ELR (cell line): ENCODE data around the gene IFT20.
"Not testable (repeated sequence)": the region's sequence is repeated elsewhere in the genome, so short reads cannot be mapped to it uniquely, and the experiment has no call there.

ENCODE experiments used
- DNase-seq: peaks from one replicate; pipeline ENCODE4 v3.0.0-alpha.2; 2015; ENCODE audit warnings: low read depth

The IFT20 gene

GRCh38 chr17:28364665-28365363, 29.5 kb upstream of the IFT20 start, which contains the start of gene SEBOX:
SEBOX (minus strand) TSS chr17:28365199; CDS start chr17:28365151, 48 bp downstream.
- DNase-seq, result no peak

DNA sequence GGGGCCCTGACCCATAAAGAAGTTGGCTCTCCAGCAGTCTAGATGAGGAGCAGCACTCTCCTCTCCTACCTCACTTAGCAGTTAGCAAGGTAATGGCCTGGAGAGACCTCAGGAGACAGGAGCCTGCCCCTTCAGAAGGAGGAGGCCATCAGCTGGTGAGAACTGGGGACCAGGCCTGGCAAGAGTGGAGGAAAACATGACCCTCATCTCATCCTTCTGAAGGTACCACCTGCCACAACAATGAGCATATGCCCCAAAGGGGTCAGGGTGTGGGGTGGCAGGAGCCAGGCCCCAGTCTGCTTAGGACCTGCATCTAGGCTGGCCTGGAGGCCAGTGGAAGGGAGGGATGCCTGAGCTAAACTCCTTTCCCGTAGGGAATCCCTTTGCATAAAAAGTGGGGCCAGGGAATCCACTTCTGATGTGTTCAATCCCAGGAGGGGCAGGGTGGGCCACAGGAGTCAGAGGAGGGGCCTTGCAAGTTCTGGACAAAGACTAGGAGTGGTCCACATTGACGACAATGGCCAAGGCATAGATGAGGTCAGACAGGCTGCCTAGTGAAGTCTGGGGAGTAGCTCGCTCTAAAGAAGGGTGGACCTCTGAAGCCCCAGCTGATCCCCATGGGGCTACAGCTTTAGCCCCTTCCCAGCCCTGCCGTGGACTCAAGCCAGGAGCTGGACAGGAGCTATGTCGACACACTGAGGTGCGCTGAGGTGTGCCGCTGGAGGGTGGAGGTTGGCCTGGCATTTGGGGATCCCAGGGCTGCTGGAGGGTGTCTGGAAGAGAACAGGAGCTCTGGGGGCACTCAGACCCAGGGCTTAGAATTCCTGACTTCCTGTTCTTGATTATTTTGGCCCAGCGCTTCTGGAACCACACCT, 28.7 kb upstream of the IFT20 start:
- no peak for DNase-seq

DNA sequence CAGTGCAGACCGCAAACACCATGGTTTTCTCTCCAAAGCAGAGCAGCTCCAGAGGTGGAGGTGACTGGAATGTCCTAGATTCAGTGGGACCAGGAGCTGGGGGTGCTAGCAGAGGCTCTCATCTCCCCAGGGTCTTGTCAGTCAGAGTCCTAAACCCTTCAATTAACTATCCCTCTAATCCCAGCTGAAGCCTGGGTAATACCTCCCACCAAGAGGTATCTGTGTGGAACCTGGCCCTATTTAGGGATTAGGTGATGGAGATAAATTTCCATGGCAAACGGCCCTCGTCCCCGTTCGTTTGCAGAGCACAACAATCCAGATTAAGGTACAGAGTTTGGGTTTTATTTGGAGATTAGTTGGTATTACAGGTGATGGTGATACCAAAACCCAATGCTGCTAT, 27.9 kb upstream of the IFT20 start:
- DNase-seq, result no peak

- no peak for DNase-seq
Observed at GRCh38 chr17:28357901-28358197, 22.6 kb upstream of the IFT20 start.

DNA sequence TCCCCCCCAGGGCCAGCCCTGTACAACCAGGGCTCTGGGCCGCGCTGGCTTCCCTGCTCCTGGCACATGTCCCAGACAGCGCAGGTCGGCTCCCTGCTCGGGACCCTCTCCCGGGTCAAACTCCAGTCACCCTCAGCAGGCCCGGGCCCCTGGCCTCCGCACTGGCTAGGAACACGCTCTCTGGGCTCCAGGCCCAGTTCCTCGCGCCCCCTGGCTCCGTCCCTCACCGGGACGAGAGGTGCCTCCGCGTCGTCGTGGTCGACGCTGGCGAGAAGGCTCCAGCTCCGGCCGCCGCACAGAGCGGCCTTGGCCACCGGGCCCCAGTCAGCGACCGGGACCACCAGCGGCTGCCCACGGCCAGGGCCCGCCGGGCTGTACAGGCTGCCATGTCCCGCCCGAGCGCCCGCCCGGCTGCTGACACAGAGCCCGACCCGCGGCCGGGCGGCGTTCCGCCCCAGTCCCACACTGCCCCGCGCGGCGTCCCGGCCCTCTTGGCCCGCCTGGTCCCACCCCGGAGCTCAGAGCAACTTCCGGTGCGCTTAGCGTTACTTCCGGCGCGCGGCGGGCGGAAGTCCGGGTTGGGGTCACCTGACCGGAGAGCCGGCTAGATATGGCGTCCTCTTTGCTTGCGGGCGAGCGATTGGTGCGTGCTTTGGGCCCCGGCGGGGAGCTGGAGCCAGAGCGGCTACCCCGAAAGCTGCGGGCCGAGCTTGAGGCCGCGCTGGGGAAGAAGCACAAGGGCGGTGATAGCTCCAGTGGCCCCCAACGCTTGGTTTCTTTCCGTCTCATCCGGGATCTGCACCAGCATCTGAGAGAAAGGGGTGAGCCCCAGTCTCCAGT, 22.0 kb upstream of the IFT20 start, which contains the start of gene POLDIP2:
Gene POLDIP2, minus strand, starts transcription at position 467 of the 840 bp plus-strand sequence. Its CDS starts 79 bp downstream, at position 388.
- DNase-seq, result peak; percentile 97

- no peak for DNase-seq
Observed at GRCh38 chr17:28350271-28350670, 15.0 kb upstream of the IFT20 start.

DNA sequence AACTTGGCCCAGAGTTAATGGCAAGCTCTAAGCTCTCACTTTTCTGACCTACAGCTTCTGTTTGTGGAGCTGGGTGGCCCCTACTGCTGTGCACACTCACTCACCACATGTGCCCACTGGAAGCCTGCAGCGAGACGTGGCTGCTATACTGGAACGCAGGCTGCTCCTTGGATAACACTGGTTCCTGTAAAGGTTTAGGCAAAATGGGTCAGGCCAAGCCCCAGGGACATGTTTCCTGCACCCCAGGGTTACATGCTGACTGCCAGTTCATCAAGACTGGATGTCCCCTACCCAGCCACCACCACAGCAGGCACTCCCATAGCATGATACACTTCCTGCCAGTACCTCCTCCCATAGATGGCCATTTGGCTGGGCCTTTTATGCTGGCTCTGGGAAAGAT, 13.7 kb upstream of the IFT20 start:
- DNase-seq, result no peak

GRCh38 chr17:28347261-28347891, 12.1 kb upstream of the IFT20 start:
- DNase-seq, result peak; percentile 97

DNA sequence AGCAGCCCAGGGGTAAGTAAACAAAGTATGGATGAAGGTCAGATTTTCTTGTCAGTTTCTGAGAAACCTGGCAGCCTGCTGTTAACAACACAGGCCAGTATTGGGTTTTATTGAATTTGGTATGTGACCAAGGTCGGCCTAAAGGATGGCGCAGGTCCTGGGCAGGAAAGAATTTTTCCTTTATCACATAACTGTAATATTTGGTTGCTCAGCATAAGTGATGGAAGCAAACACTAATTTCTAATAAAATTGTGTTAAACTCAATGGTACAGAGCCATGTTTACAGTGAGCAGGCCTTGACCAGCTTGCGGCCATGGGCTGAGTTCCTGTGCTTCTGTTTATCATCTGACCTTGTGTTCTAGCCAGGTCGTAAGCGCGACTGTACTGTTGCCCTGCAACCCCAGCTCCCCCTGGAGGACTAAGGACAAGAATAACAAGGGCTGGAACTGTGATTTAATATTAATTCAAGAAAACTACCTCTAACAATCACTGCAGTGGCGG, 11.5 kb upstream of the IFT20 start:
- DNase-seq, result no peak

- DNase-seq, result no peak
Observed at GRCh38 chr17:28346199-28346580, 10.9 kb upstream of the IFT20 start.

DNA sequence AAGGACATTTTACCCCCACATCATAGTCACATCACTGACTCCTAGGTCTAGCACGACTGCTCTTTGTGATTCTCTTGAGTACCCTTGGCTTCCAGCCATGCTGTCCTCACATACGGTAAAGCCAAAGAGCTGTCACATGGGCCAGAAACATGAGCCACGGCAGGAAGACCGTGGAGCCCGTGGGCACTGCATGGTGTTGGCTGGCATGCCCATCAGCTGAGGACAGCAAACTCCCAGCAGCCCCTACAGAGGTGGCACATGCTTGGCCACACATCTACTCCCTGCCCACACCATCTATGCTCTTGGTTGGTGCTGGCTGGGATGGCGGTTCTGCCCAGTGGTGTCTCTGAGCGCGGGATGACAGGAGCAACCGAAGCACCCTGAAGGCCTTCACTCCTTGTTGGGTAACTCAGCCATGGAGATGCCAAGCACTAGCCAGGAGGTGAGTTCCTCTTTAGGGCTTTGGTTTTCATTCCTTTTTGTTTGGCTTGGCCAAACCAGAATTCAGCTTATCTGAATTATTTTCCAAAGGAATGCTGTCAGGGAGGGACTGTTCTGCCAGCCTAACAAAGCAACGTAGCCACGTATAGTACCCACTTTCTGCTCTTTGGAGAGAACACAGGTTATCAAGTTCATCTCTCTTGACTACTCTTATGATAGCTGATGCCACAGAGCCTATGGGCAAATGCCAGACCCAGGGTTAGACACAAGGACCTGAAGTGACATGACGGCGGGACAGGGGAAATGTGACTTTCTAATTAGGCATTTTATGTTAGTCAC, 10.3 kb upstream of the IFT20 start:
- no peak for DNase-seq

- no peak for DNase-seq
Observed at GRCh38 chr17:28344435-28344901, 9.2 kb upstream of the IFT20 start.

DNA sequence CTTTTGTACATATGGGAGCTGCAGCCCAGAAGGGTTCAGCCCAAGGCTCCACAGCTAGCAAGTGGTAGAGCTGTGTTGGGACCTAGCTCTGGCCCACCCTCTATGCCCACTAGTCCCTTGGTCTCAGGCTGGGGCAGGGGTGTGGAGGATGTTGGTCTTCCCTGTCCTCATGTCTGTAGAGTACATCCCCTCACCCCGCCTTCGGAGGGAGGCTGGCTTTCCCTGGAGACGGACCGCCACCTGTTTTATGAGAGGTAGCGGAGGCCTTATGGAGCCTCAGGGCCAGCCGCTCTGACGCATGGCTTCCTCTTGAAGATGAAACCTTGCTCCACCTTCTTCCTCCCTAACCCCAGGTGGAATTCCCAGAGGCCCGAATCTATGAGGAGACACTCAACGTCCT, 8.7 kb upstream of the IFT20 start:
- DNase-seq, result no peak

DNA sequence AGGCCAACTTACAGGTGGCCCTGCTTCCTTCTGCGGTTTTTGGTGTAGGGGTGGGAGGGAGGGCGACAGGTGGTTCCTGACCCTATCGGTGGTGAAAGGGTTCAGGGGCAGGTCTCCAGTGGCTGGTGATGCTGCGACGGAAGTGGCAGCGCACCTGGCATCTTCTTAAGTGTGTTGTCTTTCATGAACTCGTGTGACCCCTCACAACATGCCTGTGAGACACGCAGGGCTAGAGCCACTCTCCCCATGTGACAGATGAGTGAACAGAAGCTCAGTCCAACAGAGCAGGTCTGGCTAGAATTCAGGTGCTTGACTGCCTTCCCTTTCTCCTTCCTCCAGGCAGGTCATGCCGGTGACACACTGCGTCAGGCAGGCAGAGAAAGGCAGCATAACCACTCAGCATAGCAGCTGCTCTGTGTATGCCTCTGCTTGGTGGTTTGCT, 8.2 kb upstream of the IFT20 start:
- no peak for DNase-seq

DNA sequence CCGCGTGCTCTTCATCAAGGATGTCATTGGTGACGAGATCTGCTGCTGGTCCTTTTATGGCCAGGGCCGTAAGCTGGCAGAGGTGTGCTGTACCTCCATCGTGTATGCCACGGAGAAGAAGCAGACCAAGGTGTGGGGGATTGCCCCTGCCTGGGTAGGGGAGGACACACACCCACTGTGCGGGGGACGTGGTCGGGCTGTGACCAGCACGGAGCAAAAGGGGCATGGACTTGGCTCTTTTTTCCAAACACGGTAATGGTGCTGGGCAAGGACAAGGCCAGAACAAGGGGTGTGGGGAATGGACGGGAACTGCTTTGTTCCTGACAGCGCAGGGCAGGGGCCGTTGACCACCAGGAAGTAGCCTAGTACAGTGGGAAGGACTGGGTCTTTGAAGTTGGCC, 7.0 kb upstream of the IFT20 start:
- no peak for DNase-seq

DNA sequence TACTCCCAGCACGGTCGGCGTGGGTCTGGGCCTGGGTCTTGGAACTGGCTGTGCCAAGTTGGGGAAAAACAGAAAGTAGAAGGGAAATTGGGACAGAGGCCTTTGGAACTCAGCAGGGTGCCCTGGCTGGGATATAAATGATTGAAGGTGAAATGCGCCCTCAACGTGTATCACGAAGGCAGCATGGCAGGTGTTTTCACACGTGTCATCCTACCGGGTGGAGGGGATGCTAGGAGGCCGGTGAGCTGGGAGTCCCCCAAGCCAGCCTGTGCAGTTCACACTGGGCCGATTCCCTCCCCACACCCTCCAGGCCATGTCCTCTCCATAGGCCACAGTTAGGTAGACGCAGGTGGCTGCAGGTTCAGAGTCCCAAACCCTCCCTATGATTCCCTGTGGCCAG, 6.2 kb upstream of the IFT20 start:
- DNase-seq, result no peak

DNA sequence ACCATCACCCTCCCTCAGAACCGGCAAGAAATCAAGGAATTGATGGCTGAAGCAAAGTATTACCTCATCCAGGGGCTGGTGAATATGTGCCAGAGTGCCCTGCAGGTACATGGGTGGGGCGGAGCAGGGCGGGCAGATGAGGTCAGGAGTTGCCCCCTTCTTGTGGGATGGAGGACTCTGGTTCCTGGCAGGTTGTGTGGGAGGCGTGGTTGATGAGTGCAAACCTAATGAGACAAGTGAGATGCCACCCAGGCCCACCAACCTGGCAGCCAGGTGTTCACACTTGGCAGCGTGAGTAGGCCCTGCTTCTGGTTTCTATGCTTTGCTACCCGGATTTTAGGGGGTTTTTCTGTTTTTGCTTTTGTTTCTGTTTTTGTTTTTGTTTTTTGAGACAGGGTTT, 5.1 kb upstream of the IFT20 start:
- no peak for DNase-seq

DNA sequence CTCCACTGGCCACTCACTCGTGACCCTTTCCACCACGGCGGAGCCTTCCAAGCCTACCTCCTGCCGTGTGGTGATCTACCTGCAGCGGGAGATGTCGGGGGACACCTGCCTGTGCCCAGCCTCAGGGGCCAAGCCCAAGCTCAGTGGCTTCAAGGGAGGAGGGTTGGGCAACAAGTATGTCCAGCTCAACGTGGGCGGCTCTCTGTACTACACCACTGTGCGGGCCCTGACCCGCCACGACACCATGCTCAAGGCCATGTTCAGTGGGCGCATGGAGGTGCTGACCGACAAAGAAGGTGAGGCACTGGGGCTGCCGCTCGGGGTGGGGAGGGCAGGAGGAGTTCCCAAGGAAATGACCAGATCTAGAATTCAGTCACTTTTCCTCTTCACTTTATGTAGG, 4.2 kb upstream of the IFT20 start:
- no peak for DNase-seq

DNA sequence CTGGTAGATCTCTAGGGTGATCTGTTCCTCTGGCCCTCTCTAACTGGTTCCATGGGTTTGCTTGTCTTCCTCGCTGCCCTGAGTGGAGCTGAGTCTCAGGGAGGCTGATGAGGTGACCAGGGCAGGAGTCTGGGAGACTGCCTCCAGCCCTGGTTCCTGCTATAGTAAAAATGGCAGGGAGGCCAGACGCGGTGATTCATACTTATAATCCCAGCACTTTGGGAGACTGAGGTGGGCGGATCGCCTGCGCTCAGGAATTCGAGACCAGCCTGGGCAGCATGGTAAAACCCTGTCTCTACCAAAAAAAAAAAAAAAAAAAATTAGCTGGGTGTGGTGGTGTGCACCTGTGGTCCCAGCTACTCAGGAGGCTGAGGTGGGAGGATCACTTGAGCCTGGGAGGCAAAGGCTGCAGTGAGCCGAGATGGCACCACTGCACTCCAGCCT, 3.5 kb upstream of the IFT20 start:
- DNase-seq, result not testable (repeated sequence)

GRCh38 chr17:28338056-28338768, 2.9 kb upstream of the IFT20 start:
- DNase-seq, result peak; percentile 75
